GM23338 (cell line): ENCODE results near the gene GPANK1. TPM values are rescaled to one million over a fixed set of nuclear protein-coding genes. Genes with fewer than 3 reads are reported as not detected.

Experiments
- ATAC-seq: fragments of 200-7000 bp; cut with Tn5 transposase; 3 replicates; pipeline ENCODE4 v1.9.1; 2020
- DNase-seq: peaks from one replicate; pipeline ENCODE4 v3.0.0-alpha.2; 2015; ENCODE audit warnings: low spot score
- H2AFZ ChIP-seq: fragments of 200-600 bp; sonication (generic); 2 replicates; pipeline ENCODE4 v1.8.0; 2016; ENCODE audit warnings: antibody characterized with exemption, mild to moderate bottlenecking, moderate library complexity
- H3F3A ChIP-seq: fragments of 200-600 bp; sonication (generic); replicated peaks from 2 replicates; pipeline ENCODE4 v1.8.0; 2017; ENCODE audit warnings: antibody characterized with exemption, mixed run types, low read depth
- H3K27ac ChIP-seq: fragments of 200-600 bp; sonication (generic); 2 replicates; pipeline ENCODE4 v1.6.1; 2016; ENCODE audit warnings: low read depth
- H3K27me3 ChIP-seq: fragments of 200-600 bp; sonication (generic); 2 replicates; pipeline ENCODE4 v1.8.0; 2016; ENCODE audit warnings: mild to moderate bottlenecking, mixed run types, moderate library complexity; ENCODE audit not compliant: insufficient read depth
- H3K36me3 ChIP-seq: fragments of 200-600 bp; sonication (generic); 2 replicates; pipeline ENCODE4 v1.8.0; 2016; ENCODE audit warnings: mild to moderate bottlenecking; ENCODE audit not compliant: insufficient read depth
- H3K4me1 ChIP-seq: fragments of 200-600 bp; sonication (generic); 2 replicates; pipeline ENCODE4 v1.8.0; 2016; ENCODE audit warnings: mild to moderate bottlenecking, moderate library complexity; ENCODE audit not compliant: insufficient read depth
- H3K4me2 ChIP-seq: fragments of 200-600 bp; sonication (generic); 2 replicates; pipeline ENCODE4 v1.7.1; 2017; ENCODE audit warnings: mixed run types
- H3K4me3 ChIP-seq: fragments of 200-600 bp; sonication (generic); 2 replicates; pipeline ENCODE4 v1.6.1; 2016; ENCODE audit warnings: mixed run types
- H3K79me2 ChIP-seq: fragments of 200-600 bp; sonication (generic); replicated peaks from 2 replicates; pipeline ENCODE4 v1.8.0; 2017; ENCODE audit warnings: mild to moderate bottlenecking; ENCODE audit not compliant: insufficient read depth
- H3K9me2 ChIP-seq: fragments of 200-600 bp; sonication (generic); 2 replicates; pipeline ENCODE4 v1.8.0; 2017; ENCODE audit not compliant: insufficient read depth
- H4K20me1 ChIP-seq: fragments of 200-600 bp; sonication (generic); replicated peaks from 2 replicates; pipeline ENCODE4 v1.8.0; 2017; ENCODE audit warnings: mild to moderate bottlenecking; ENCODE audit not compliant: insufficient read depth
- H3K27ac Mint-ChIP-seq: 2 replicates; pipeline ENCODE4 v1.8.0; 2020; ENCODE audit warnings: inconsistent platforms, mild to moderate bottlenecking, moderate library complexity, mixed read lengths
- H3K27me3 Mint-ChIP-seq: 3 replicates; pipeline ENCODE4 v1.8.0; 2022; ENCODE audit warnings: low read depth, mild to moderate bottlenecking, moderate library complexity, mixed read lengths, inconsistent platforms; ENCODE audit not compliant: insufficient read depth, poor library complexity
- H3K36me3 Mint-ChIP-seq: 3 replicates; pipeline ENCODE4 v1.8.0; 2021; ENCODE audit warnings: low read depth, mild to moderate bottlenecking, inconsistent platforms, moderate library complexity, mixed read lengths
- H3K4me1 Mint-ChIP-seq: 3 replicates; pipeline ENCODE4 v1.8.0; 2020; ENCODE audit warnings: mild to moderate bottlenecking, inconsistent platforms, mixed read lengths
- H3K4me3 Mint-ChIP-seq: 3 replicates; pipeline ENCODE4 v1.8.0; 2021; ENCODE audit warnings: moderate library complexity, mild to moderate bottlenecking, inconsistent platforms, mixed read lengths
- H3K9me3 Mint-ChIP-seq: 3 replicates; pipeline ENCODE4 v1.8.0; 2020; ENCODE audit warnings: moderate library complexity, mild to moderate bottlenecking, inconsistent platforms, mixed read lengths
- CREB1 ChIP-seq: fragments of 250-450 bp; sonication (Bioruptor Pico); IDR thresholded peaks from 2 replicates; pipeline ENCODE4 v1.5.0; 2020; ENCODE audit warnings: low read depth, mild to moderate bottlenecking, moderate library complexity
- CTCF ChIP-seq, 2 experiments: fragments of 200-600 bp in 1 of 2; sonication (generic) in 1 of 2; conservative IDR thresholded peaks; 2 replicates each; pipeline versions ENCODE4 v1.5.1 to v1.6.1; 2016 to 2017; ENCODE audit warnings: antibody characterized with exemption in 2 of 2, low read depth in 2 of 2, mild to moderate bottlenecking in 2 of 2, moderate library complexity in 1 of 2
- ETS1 ChIP-seq: IDR thresholded peaks from 2 replicates; pipeline ENCODE4 v1.6.1; 2016; ENCODE audit warnings: antibody characterized with exemption
- EZH2 ChIP-seq: fragments of 200-600 bp; sonication (generic); IDR thresholded peaks from one replicate; pipeline ENCODE4 v1.8.0; 2017; ENCODE audit warnings: antibody characterized with exemption, mild to moderate bottlenecking, low read depth; ENCODE audit not compliant: unreplicated experiment
- EZH2phosphoT487 ChIP-seq: fragments of 200-600 bp; sonication (generic); IDR thresholded peaks from one replicate; pipeline ENCODE4 v1.8.1; 2018; ENCODE audit warnings: antibody characterized with exemption; ENCODE audit not compliant: unreplicated experiment
- JUNB ChIP-seq: IDR thresholded peaks from one replicate; pipeline ENCODE4 v1.6.1; 2016; ENCODE audit warnings: antibody characterized with exemption; ENCODE audit not compliant: unreplicated experiment
- POLR2AphosphoS5 ChIP-seq: IDR thresholded peaks from 2 replicates; pipeline ENCODE4 v1.6.1; 2016; ENCODE audit warnings: antibody characterized with exemption, low read depth
- REST ChIP-seq: IDR thresholded peaks from one replicate; pipeline ENCODE4 v1.6.1; 2018; ENCODE audit warnings: antibody characterized with exemption; ENCODE audit not compliant: unreplicated experiment
- STAT1 ChIP-seq: IDR thresholded peaks from one replicate; pipeline ENCODE4 v1.6.1; 2016; ENCODE audit warnings: antibody characterized with exemption; ENCODE audit not compliant: unreplicated experiment
- ZNF114 ChIP-seq: fragments of 250-450 bp; sonication (Bioruptor Pico); IDR thresholded peaks from 2 replicates; pipeline ENCODE4 v1.5.0; 2020; ENCODE audit warnings: mild to moderate bottlenecking, moderate library complexity
- ZNF331 ChIP-seq: fragments of 250-450 bp; sonication (Bioruptor Pico); IDR thresholded peaks from 2 replicates; pipeline ENCODE4 v1.5.0; 2020; ENCODE audit warnings: low read depth, mild to moderate bottlenecking, moderate library complexity
- ZNF462 ChIP-seq: fragments of 250-450 bp; sonication (Bioruptor Pico); IDR thresholded peaks from 2 replicates; pipeline ENCODE4 v1.5.0; 2020; ENCODE audit warnings: mild to moderate bottlenecking, moderate library complexity
- polyA plus RNA-seq: library from polyadenylated mRNA; unstranded; fragments of >200 nt; fragmentation: Nextera tagmentation; extraction: Ambion mirVana; gene quantifications from 2 replicates; pipeline ENCODE4 v1.2.1, GENCODE V29; 2016
- total RNA-seq: library from RNA; depleted of rRNA; stranded (reverse); fragments of >200 nt; shearing (Covaris generic); gene quantifications from 2 replicates; pipeline ENCODE4 v1.2.3, GENCODE V29; 2014

The GPANK1 gene
- total and polyA plus RNA-seq, 2 experiments from 2014 or later: 27.1 to 49.2 TPM

- H3F3A ChIP-seq: no peaks in the 10 kb centered on the region; the same call in 1 of the 2 replicates
- no peak overlapping the region for H3K4me2 ChIP-seq
- no peaks in the 10 kb centered on the region for H3K79me2 ChIP-seq
- no peaks in the 10 kb centered on the region for H3K9me3 Mint-ChIP-seq
- H4K20me1 ChIP-seq: no peaks in the 10 kb centered on the region
- H3K27ac Mint-ChIP-seq: no peak overlapping the region
- peaks cover 9% of the 10 kb centered on the region for H3K4me1 Mint-ChIP-seq
- no peaks in the 10 kb centered on the region for H3K36me3 Mint-ChIP-seq
- peaks cover 14% of the 10 kb centered on the region for H3K27me3 Mint-ChIP-seq
- no peak for TF ChIP-seq ETS1
- TF ChIP-seq ZNF462 (CRISPR knock-in tag): no peak
- no peak for TF ChIP-seq EZH2
- no peak for TF ChIP-seq REST
- TF ChIP-seq CTCF (conservative IDR thresholded peaks at IDR 0.05; ENCODE audit: low read depth in 2 of 2): no peak
- no peak for TF ChIP-seq CREB1 (CRISPR knock-in tag)
- no peak for TF ChIP-seq STAT1
- no peak for TF ChIP-seq EZH2phosphoT487
- no peak for TF ChIP-seq POLR2AphosphoS5
- TF ChIP-seq ZNF114 (CRISPR knock-in tag): no peak
- TF ChIP-seq JUNB: no peak
- TF ChIP-seq ZNF331: no peak
- H3K4me3 Mint-ChIP-seq: no peak overlapping the region
- H3K36me3 ChIP-seq: no peaks in the 10 kb centered on the region
- H3K4me1 ChIP-seq: no peaks in the 10 kb centered on the region
- H3K9me2 ChIP-seq: no peaks in the 10 kb centered on the region
- DNase-seq (no peak), ATAC-seq (no peak)
- H3K27ac ChIP-seq: no peak overlapping the region
- no peaks in the 10 kb centered on the region for H3K27me3 ChIP-seq
- no peak overlapping the region for H3K4me3 ChIP-seq
- H2AFZ ChIP-seq: no peak overlapping the region
Observed at GRCh38 chr6:31707701-31708100, 42.9 kb upstream of the GPANK1 start.
